ENCODE data around the gene CACNA1A.

- TF ChIP-seq CTCF (IDR thresholded peaks at IDR 0.05) (no peak), POLR2A (IDR thresholded peaks at IDR 0.05) (no peak)
Observed at GRCh38 chr19:13159713-13160112, 346.6 kb downstream of the CACNA1A start.

Measured in body of pancreas (tissue), 4 donors.